Measurements from ENCODE around the gene EPC2.

The EPC2 gene

DNA sequence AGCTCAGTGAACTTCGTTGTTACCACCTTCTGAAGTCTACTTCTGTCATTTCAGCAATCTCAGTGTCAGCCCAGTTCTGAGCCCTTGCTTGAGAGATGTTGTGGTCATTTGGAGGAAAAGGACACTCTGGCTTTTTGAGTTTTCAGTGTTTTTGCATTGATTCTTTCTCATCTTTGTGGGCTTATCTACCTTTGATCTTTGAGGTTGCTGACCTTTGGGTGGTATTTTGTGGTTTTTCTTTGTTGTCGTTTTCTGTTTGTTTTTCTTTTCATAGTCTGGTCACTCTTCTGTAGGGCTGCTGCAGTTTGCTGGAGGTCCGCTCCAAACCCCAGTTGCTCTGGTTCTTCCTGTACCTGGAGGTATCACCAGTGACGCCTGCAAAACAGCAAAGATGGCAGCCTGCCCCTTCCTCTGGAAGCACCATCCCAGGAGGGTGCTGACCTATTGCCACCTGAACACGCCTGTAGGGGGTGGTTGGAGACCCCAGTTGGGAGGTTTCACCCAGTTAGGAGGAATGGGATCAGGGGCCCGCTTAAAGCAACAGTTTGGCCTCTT is 74.7 kb downstream of the EPC2 start:
- H3K27ac ChIP-seq (ENCODE audit: extremely low read depth, low read depth, low read length), result no peak overlapping the region
- CTCF ChIA-PET, result interaction anchor here (0.6 kb wide), 1 partner anchor 21 kb away, joined by 6 read pairs; no protein-coding TSS in a partner anchor
- TF ChIP-seq ZBTB48 (tag by site-specific recombination; IDR thresholded peaks at IDR 0.05), result no peak
- TF ChIP-seq ZNF600 (tag by site-specific recombination; IDR thresholded peaks at IDR 0.05), result no peak
- TF ChIP-seq ZNF654 (tag by site-specific recombination; IDR thresholded peaks at IDR 0.05; ENCODE audit: low read depth), result no peak
- no peak for TF ChIP-seq ZBTB6 (tag by site-specific recombination; IDR thresholded peaks at IDR 0.05)
- TF ChIP-seq BCL11B (tag by site-specific recombination; IDR thresholded peaks at IDR 0.05; ENCODE audit: low read depth), result no peak
- no peak for TF ChIP-seq YY1 (tag by site-specific recombination; IDR thresholded peaks at IDR 0.05)
- TF ChIP-seq ZNF660 (tag by site-specific recombination; IDR thresholded peaks at IDR 0.05), result no peak
- TF ChIP-seq ZNF830 (tag by site-specific recombination; IDR thresholded peaks at IDR 0.05; ENCODE audit: low read depth), result no peak
- no peak for TF ChIP-seq SP2 (tag by site-specific recombination; IDR thresholded peaks at IDR 0.05)
- TF ChIP-seq ZNF701 (tag by site-specific recombination; IDR thresholded peaks at IDR 0.05), result no peak
- TF ChIP-seq, protein P1, sequence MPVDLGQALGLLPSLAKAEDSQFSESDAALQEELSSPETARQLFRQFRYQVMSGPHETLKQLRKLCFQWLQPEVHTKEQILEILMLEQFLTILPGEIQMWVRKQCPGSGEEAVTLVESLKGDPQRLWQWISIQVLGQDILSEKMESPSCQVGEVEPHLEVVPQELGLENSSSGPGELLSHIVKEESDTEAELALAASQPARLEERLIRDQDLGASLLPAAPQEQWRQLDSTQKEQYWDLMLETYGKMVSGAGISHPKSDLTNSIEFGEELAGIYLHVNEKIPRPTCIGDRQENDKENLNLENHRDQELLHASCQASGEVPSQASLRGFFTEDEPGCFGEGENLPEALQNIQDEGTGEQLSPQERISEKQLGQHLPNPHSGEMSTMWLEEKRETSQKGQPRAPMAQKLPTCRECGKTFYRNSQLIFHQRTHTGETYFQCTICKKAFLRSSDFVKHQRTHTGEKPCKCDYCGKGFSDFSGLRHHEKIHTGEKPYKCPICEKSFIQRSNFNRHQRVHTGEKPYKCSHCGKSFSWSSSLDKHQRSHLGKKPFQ (tag by site-specific recombination; IDR thresholded peaks at IDR 0.05), result no peak
- TF ChIP-seq ZNF530 (tag by site-specific recombination; IDR thresholded peaks at IDR 0.05; ENCODE audit: low read depth), result no peak
- no peak for TF ChIP-seq ZNF416 (tag by site-specific recombination; IDR thresholded peaks at IDR 0.05)
- TF ChIP-seq ZNF639 (tag by site-specific recombination; IDR thresholded peaks at IDR 0.05), result no peak
- no peak for TF ChIP-seq EGR2 (tag by site-specific recombination; IDR thresholded peaks at IDR 0.05; ENCODE audit: low read depth)
- H3K4me1 ChIP-seq (ENCODE audit: control insufficient read depth, insufficient read depth, low read length), result peaks cover 13% of the 10 kb centered on the region
- POLR2A ChIA-PET, result no interaction called here
- no peaks in the 10 kb centered on the region for H3K9me3 ChIP-seq (ENCODE audit: control insufficient read depth, insufficient read depth, low read depth, low read length)
- H3K36me3 ChIP-seq (ENCODE audit: control insufficient read depth in 2 of 2, insufficient read depth in 1 of 2, low read length in 2 of 2), result no peaks in the 10 kb centered on the region
- no peak overlapping the region for H3K4me3 ChIP-seq (ENCODE audit: low read depth, low read length)

DNA sequence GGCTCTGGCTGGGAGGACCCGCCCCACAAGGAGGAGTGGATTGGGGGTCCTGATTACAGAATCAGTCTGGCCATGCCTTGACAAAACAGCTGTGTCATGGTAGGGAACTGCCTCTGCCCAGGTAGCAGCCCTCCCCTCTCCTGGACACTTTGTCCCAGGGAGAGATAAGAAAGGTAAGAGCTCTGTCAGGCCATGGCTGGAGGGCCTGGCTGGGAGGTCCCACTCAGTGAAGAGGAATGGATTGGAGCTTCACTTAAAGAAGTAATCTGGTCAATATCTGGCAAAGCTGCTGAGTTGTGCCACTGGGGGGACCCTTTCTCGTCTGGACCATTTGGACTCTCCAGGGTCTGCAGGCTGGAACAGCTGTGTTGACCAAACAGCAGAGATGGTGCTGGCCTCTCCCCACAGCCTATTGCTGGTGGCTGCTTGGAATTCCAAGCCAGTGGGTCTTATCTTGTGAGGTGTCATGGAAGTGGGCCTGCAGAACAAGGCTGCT is 75.4 kb downstream of the EPC2 start:
- H3K9me3 ChIP-seq (ENCODE audit: control insufficient read depth, insufficient read depth, low read depth, low read length), result no peaks in the 10 kb centered on the region
- CTCF ChIA-PET, result interaction anchor here (0.6 kb wide), 1 partner anchor 22 kb away, joined by 6 read pairs; no protein-coding TSS in a partner anchor
- H3K36me3 ChIP-seq (ENCODE audit: control insufficient read depth in 2 of 2, insufficient read depth in 1 of 2, low read length in 2 of 2), result no peaks in the 10 kb centered on the region
- TF ChIP-seq ZNF776 (tag by site-specific recombination; IDR thresholded peaks at IDR 0.05; ENCODE audit: borderline replicate concordance), result no peak
- no peak for TF ChIP-seq ZNF138 (tag by site-specific recombination; IDR thresholded peaks at IDR 0.05; ENCODE audit: borderline replicate concordance)
- H3K4me3 ChIP-seq (ENCODE audit: low read depth, low read length), result no peak overlapping the region
- H3K4me1 ChIP-seq (ENCODE audit: control insufficient read depth, insufficient read depth, low read length), result peaks cover 13% of the 10 kb centered on the region
- H3K27ac ChIP-seq (ENCODE audit: extremely low read depth, low read depth, low read length), result no peak overlapping the region
- POLR2A ChIA-PET, result no interaction called here

GRCh38 chr2:148720501-148721001 is 76.0 kb downstream of the EPC2 start:
- Histone ChIP-seq H3K4me1 (ENCODE audit: control insufficient read depth, insufficient read depth, low read length) (peaks cover 13% of the 10 kb centered on the region), H3K9me3 (ENCODE audit: control insufficient read depth, insufficient read depth, low read depth, low read length) (no peaks in the 10 kb centered on the region), H3K36me3 (ENCODE audit: control insufficient read depth in 2 of 2, insufficient read depth in 1 of 2, low read length in 2 of 2) (no peaks in the 10 kb centered on the region), H3K4me3 (ENCODE audit: low read depth, low read length) (no peak overlapping the region), H3K27ac (ENCODE audit: extremely low read depth, low read depth, low read length) (no peak overlapping the region)
- POLR2A ChIA-PET, result no interaction called here
- CTCF ChIA-PET, result no interaction called here
- no peak for TF ChIP-seq ZNF292 (tag by site-specific recombination; IDR thresholded peaks at IDR 0.05; ENCODE audit: borderline replicate concordance, low read depth)
- no peak for TF ChIP-seq ZNF623 (tag by site-specific recombination; IDR thresholded peaks at IDR 0.05)
- TF ChIP-seq, protein P2, sequence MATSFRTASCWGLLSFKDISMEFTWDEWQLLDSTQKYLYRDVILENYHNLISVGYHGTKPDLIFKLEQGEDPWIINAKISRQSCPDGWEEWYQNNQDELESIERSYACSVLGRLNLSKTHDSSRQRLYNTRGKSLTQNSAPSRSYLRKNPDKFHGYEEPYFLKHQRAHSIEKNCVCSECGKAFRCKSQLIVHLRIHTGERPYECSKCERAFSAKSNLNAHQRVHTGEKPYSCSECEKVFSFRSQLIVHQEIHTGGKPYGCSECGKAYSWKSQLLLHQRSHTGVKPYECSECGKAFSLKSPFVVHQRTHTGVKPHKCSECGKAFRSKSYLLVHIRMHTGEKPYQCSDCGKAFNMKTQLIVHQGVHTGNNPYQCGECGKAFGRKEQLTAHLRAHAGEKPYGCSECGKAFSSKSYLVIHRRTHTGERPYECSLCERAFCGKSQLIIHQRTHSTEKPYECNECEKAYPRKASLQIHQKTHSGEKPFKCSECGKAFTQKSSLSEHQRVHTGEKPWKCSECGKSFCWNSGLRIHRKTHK (tag by site-specific recombination; IDR thresholded peaks at IDR 0.05), result no peak
- TF ChIP-seq ZNF549 (tag by site-specific recombination; IDR thresholded peaks at IDR 0.05), result no peak
- no peak for TF ChIP-seq ZNF133 (tag by site-specific recombination; IDR thresholded peaks at IDR 0.05)
- TF ChIP-seq PRDM10 (tag by site-specific recombination; IDR thresholded peaks at IDR 0.05), result no peak

Measured in HEK293 (cell line).